Peyer's patch (tissue), 4 donors: Measurements from ENCODE around the gene CALR.

ENCODE experiments used
- CTCF ChIP-seq, 6 experiments: fragments of 450-650 bp in 4 of 6; fragments of 200-600 bp in 2 of 6; sonication (generic) in 1 of 6; IDR thresholded peaks; one replicate each; pipeline ENCODE4 v1.5.1; 2017 to 2019; ENCODE audit warnings: antibody characterized with exemption in 6 of 6, mild to moderate bottlenecking in 3 of 6, moderate library complexity in 1 of 6
- POLR2A ChIP-seq, 2 donors: fragments of 450-650 bp; IDR thresholded peaks; one replicate each; pipeline ENCODE4 v1.5.1; 2017; ENCODE audit warnings: antibody characterized with exemption in 2 of 2, mild to moderate bottlenecking in 2 of 2, moderate library complexity in 2 of 2

GRCh38 chr19:12913851-12914690, 24.3 kb upstream of the CALR start:
- TF ChIP-seq CTCF (IDR thresholded peaks at IDR 0.05) (no peak), POLR2A (IDR thresholded peaks at IDR 0.05) (no peak)
